Activated B cell treated with CpG ODN at 0.5 μM for 24 hours (primary cell): ENCODE measurements around the gene PGBD5. TPM values are rescaled to one million over a fixed set of nuclear protein-coding genes. Genes with fewer than 3 reads are reported as not detected.
A peak's percentile ranks its signal among the peaks of the same experiment; 100 is the strongest.

Source experiments
- ATAC-seq: fragments of 200-7000 bp; cut with Tn5 transposase; one replicate; pipeline ENCODE4 v1.10.0; 2021; ENCODE audit warnings: low read depth, mild to moderate bottlenecking, moderate library complexity
- CTCF ChIA-PET: fragments of 350-600 bp; sonication (Branson Sonifier 250); formaldehyde crosslinking; loops from one replicate; lab custom pipeline; 2021; ENCODE audit warnings: antibody characterized with exemption; lab: Charles Lee
- POLR2A ChIA-PET: fragments of 350-600 bp; sonication (Branson Sonifier 250); formaldehyde crosslinking; loops from one replicate; lab custom pipeline; 2021; ENCODE audit warnings: antibody characterized with exemption; lab: Charles Lee
- DNase-seq: peaks from one replicate; pipeline ENCODE4 v3.0.0; 2022
- H3K27ac Mint-ChIP-seq: one replicate; pipeline ENCODE4 v1.8.0; 2020; ENCODE audit warnings: mixed read lengths
- H3K27me3 Mint-ChIP-seq: one replicate; pipeline ENCODE4 v1.8.0; 2021; ENCODE audit warnings: mixed read lengths
- H3K36me3 Mint-ChIP-seq: one replicate; pipeline ENCODE4 v1.8.0; 2021; ENCODE audit warnings: low read depth, mixed read lengths
- H3K4me1 Mint-ChIP-seq: one replicate; pipeline ENCODE4 v1.8.0; 2021; ENCODE audit warnings: mixed read lengths
- H3K4me3 Mint-ChIP-seq: one replicate; pipeline ENCODE4 v1.8.0; 2020; ENCODE audit warnings: mild to moderate bottlenecking, mixed read lengths
- H3K9me3 Mint-ChIP-seq: one replicate; pipeline ENCODE4 v1.8.0; 2020; ENCODE audit warnings: mixed read lengths
- CTCF ChIP-seq: fragments of 200-600 bp; IDR thresholded peaks from one replicate; pipeline ENCODE4 v1.8.0; 2022; ENCODE audit warnings: antibody characterized with exemption, mild to moderate bottlenecking
- intact Hi-C: fragments of 100-400 bp; cut with micrococcal nuclease; formaldehyde crosslinking; loops from one replicate; pipeline ENCODE4 v1.15.1; 2024
- total RNA-seq: library from RNA; stranded (reverse); gene quantifications from 2 replicates; pipeline ENCODE4 v1.2.3, GENCODE V29; 2022

PGBD5 gene
- total RNA-seq, 1 donor from 2014 or later = not detected

GRCh38 chr1:230309646-230310177 is 116.4 kb downstream of the PGBD5 start:
- TF ChIP-seq CTCF = no peak
- H3K27me3 Mint-ChIP-seq = peaks cover 4% of the 10 kb centered on the region
- POLR2A ChIA-PET = no interaction called here
- H3K36me3 Mint-ChIP-seq = no peaks in the 10 kb centered on the region
- DNase-seq (no peak), ATAC-seq (no peak)
- H3K4me3 Mint-ChIP-seq = no peak overlapping the region
- no peaks in the 10 kb centered on the region for H3K9me3 Mint-ChIP-seq
- no peak overlapping the region for H3K27ac Mint-ChIP-seq
- CTCF ChIA-PET = interaction anchor here (0.7 to 11.6 kb wide), 4 partner anchors 9 to 649 kb away, joined by 3 to 116 read pairs (median 7); no protein-coding TSS in a partner anchor
- H3K4me1 Mint-ChIP-seq = peaks cover 19% of the 10 kb centered on the region
- intact Hi-C loops = loop anchor here (1.0 to 10.0 kb wide), 9 partner anchors 37 to 1647 kb away; partner anchors contain the start of gene ABCB10

GRCh38 chr1:230308821-230309220 is 117.3 kb downstream of the PGBD5 start:
- H3K27ac Mint-ChIP-seq = no peak overlapping the region
- CTCF ChIA-PET = interaction anchor here (2.3 to 11.6 kb wide), 2 partner anchors 594 to 648 kb away, joined by 11 to 116 read pairs; no protein-coding TSS in a partner anchor
- no peaks in the 10 kb centered on the region for H3K36me3 Mint-ChIP-seq
- no peak for TF ChIP-seq CTCF
- no peak overlapping the region for H3K4me3 Mint-ChIP-seq
- DNase-seq (no peak), ATAC-seq (no peak)
- H3K9me3 Mint-ChIP-seq = no peaks in the 10 kb centered on the region
- peaks cover 4% of the 10 kb centered on the region for H3K27me3 Mint-ChIP-seq
- intact Hi-C loops = loop anchor here (5.0 to 10.0 kb wide), 2 partner anchors 37 to 464 kb away; no protein-coding TSS in a partner anchor
- peaks cover 25% of the 10 kb centered on the region for H3K4me1 Mint-ChIP-seq
- POLR2A ChIA-PET = no interaction called here

GRCh38 chr1:230308039-230308438 is 118.1 kb downstream of the PGBD5 start:
- TF ChIP-seq CTCF = no peak
- peaks cover 4% of the 10 kb centered on the region for H3K27me3 Mint-ChIP-seq
- H3K4me1 Mint-ChIP-seq = peaks cover 28% of the 10 kb centered on the region
- no peak for DNase-seq
- H3K4me3 Mint-ChIP-seq = no peak overlapping the region
- ChIA-PET CTCF (interaction anchor here (11.6 kb wide), 1 partner anchor 647 kb away, joined by 116 read pairs; no protein-coding TSS in a partner anchor), POLR2A (no interaction called here)
- H3K36me3 Mint-ChIP-seq = no peaks in the 10 kb centered on the region
- no peak for ATAC-seq
- no peak overlapping the region for H3K27ac Mint-ChIP-seq
- no peaks in the 10 kb centered on the region for H3K9me3 Mint-ChIP-seq
- intact Hi-C loops = loop anchor here (5.0 to 10.0 kb wide), 2 partner anchors 36 to 463 kb away; no protein-coding TSS in a partner anchor

- ChIA-PET POLR2A (interaction anchor here (1.0 kb wide), 1 partner anchor 240 kb away, joined by 3 read pairs; the partner anchor contains the start of gene GALNT2), CTCF (interaction anchor here (0.7 to 11.6 kb wide), 2 partner anchors 592 to 646 kb away, joined by 3 to 116 read pairs; no protein-coding TSS in a partner anchor)
- H3K36me3 Mint-ChIP-seq = no peaks in the 10 kb centered on the region
- TF ChIP-seq CTCF = no peak
- intact Hi-C loops = loop anchor here (5.0 to 10.0 kb wide), 2 partner anchors 35 to 462 kb away; no protein-coding TSS in a partner anchor
- no peak for ATAC-seq
- peaks cover 2% of the 10 kb centered on the region for H3K27me3 Mint-ChIP-seq
- H3K27ac Mint-ChIP-seq = no peak overlapping the region
- H3K9me3 Mint-ChIP-seq = no peaks in the 10 kb centered on the region
- DNase-seq = no peak
- H3K4me1 Mint-ChIP-seq = peaks cover 36% of the 10 kb centered on the region
- H3K4me3 Mint-ChIP-seq = no peak overlapping the region
These were observed 118.9 kb downstream of the PGBD5 start for GRCh38 chr1:230307213-230307612.

- ChIA-PET POLR2A (interaction anchor here (0.7 to 1.5 kb wide), 3 partner anchors 35 to 795 kb away, joined by 3 to 8 read pairs (median 5); no protein-coding TSS in a partner anchor), CTCF (interaction anchor here (0.8 to 11.6 kb wide), 8 partner anchors 11 to 649 kb away, joined by 3 to 116 read pairs (median 4); no protein-coding TSS in a partner anchor)
- H3K4me1 Mint-ChIP-seq = peaks cover 47% of the 10 kb centered on the region
- no peaks in the 10 kb centered on the region for H3K9me3 Mint-ChIP-seq
- H3K36me3 Mint-ChIP-seq = no peaks in the 10 kb centered on the region
- intact Hi-C loops = loop anchor here (5.0 to 10.0 kb wide), 2 partner anchors 34 to 461 kb away; no protein-coding TSS in a partner anchor
- H3K27me3 Mint-ChIP-seq = no peaks in the 10 kb centered on the region
- TF ChIP-seq CTCF = no peak
- ATAC-seq (peak; percentile 76), DNase-seq (no peak)
- no peak overlapping the region for H3K4me3 Mint-ChIP-seq
- no peak overlapping the region for H3K27ac Mint-ChIP-seq
These were observed 120.0 kb downstream of the PGBD5 start for GRCh38 chr1:230306169-230306568.
